Measurements from ENCODE around the gene BIRC6. TPM values are rescaled to one million over a fixed set of nuclear protein-coding genes. Genes with fewer than 3 reads are reported as not detected.
"Not testable (repeated sequence)": the region's sequence is repeated elsewhere in the genome, so short reads cannot be mapped to it uniquely, and the experiment has no call there.

Gene BIRC6
- total RNA-seq, 1 donor from 2014 or later, result 59.4 TPM

GRCh38 chr2:32522770-32523169 lies 165.9 kb downstream of the BIRC6 start:
- H3K36me3 ChIP-seq, result peaks cover 46 to 57% of the 10 kb centered on the region in 2 donors
- intact Hi-C loops (cut with DNase I), result no loop called here

DNA sequence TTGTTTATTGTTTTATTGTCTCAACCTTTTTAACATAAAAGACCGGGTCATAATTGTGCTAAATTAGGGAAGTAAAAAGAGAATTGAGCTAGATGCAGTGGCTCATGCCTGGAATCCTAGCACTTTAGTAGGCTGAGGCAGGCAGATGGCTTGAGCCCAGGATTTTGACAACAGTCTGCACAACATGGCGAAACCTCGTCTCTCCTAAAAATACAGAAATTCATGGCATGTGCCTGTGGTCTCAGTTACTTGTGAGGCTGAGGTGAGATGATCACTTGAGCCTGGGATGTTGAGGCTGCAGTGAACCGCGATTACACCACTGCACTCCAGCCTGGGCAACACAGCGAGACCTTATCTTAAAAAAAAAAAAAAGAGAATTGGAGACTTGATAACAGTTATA lies 166.9 kb downstream of the BIRC6 start:
- Histone ChIP-seq H3K27me3 (no peaks in the 10 kb centered on the region), H3K9me3 (no peaks in the 10 kb centered on the region), H3K27ac (no peak overlapping the region), H3K36me3 (peaks cover 39 to 56% of the 10 kb centered on the region in 2 donors), H3K4me3 (no peak overlapping the region), H3K4me1 (no peaks in the 10 kb centered on the region)
- intact Hi-C loops (cut with DNase I), result no loop called here
- no peak for DNase-seq (ENCODE audit: low spot score in 2 of 2)
- TF ChIP-seq CTCF (IDR thresholded peaks at IDR 0.05), result no peak

More at GRCh38 chr2:32522770-32523169, 165.9 kb downstream of the BIRC6 start:
- Histone ChIP-seq H3K27me3 (no peaks in the 10 kb centered on the region), H3K27ac (no peak overlapping the region), H3K4me3 (no peak overlapping the region), H3K9me3 (no peaks in the 10 kb centered on the region), H3K4me1 (no peaks in the 10 kb centered on the region)
- TF ChIP-seq CTCF (IDR thresholded peaks at IDR 0.05), result no peak
- DNase-seq (ENCODE audit: low spot score in 2 of 2), result no peak

DNA sequence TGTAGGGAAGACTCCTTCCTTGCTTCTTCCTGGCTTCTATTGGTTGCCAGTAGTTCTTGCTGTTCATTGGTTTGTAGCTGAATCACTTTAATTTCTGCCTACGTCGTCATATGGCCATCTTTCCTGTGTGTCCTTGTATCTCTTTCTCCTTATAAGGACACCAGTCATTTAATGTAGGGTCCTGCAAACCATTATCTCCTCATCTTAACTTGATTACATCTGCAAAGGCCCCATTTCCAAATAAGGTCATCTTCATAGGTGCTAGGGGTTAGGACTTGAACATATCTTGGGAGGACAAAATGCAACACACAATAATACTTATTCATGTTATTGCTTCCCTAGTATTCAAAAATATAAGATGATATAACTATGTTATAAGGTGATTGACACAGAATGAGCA lies 175.5 kb downstream of the BIRC6 start:
- Histone ChIP-seq H3K4me3 (no peak overlapping the region), H3K36me3 (peaks cover 16 to 32% of the 10 kb centered on the region in 2 donors), H3K27ac (no peak overlapping the region), H3K27me3 (no peaks in the 10 kb centered on the region), H3K9me3 (no peaks in the 10 kb centered on the region), H3K4me1 (no peaks in the 10 kb centered on the region)
- TF ChIP-seq CTCF (IDR thresholded peaks at IDR 0.05), result no peak
- intact Hi-C loops (cut with DNase I), result no loop called here
- no peak for DNase-seq (ENCODE audit: low spot score in 2 of 2)

- no peaks in the 10 kb centered on the region for H3K27me3 ChIP-seq
- H3K36me3 ChIP-seq, result peaks cover 15 to 25% of the 10 kb centered on the region in 2 donors
- no peak overlapping the region for H3K27ac ChIP-seq
- no peaks in the 10 kb centered on the region for H3K4me1 ChIP-seq
- TF ChIP-seq CTCF (IDR thresholded peaks at IDR 0.05), result no peak
- intact Hi-C loops (cut with DNase I), result no loop called here
- no peaks in the 10 kb centered on the region for H3K9me3 ChIP-seq
- DNase-seq (ENCODE audit: low spot score in 2 of 2), result no peak
- no peak overlapping the region for H3K4me3 ChIP-seq
Observed at GRCh38 chr2:32532961-32533360, 176.1 kb downstream of the BIRC6 start.

GRCh38 chr2:32534831-32535230 lies 178.0 kb downstream of the BIRC6 start:
- Histone ChIP-seq H3K36me3 (peaks cover 15 to 17% of the 10 kb centered on the region in 2 donors), H3K4me3 (no peak overlapping the region), H3K27me3 (no peaks in the 10 kb centered on the region), H3K9me3 (no peaks in the 10 kb centered on the region), H3K4me1 (no peaks in the 10 kb centered on the region), H3K27ac (no peak overlapping the region)
- intact Hi-C loops (cut with DNase I), result no loop called here
- TF ChIP-seq CTCF (IDR thresholded peaks at IDR 0.05), result no peak
- DNase-seq (ENCODE audit: low spot score in 2 of 2), result no peak

DNA sequence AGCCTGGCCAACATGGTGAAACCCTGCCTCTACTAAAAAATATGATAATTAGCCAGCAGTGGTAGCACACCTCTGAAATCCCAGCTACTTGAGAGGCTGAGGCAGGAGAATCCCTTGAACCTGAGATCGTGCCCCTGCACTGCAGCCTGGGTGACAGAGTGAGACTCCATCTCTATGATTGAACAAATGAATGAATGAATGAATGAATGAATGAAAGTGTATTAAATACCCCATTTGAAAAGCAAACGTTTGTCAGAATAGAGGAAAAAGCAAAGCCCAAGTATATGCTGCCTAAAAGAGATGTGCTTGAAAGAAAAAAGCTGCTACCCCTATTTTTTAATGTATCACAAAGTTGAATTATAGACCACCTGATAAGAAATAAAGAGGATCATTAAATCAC lies 181.9 kb downstream of the BIRC6 start:
- Histone ChIP-seq H3K27me3 (no peaks in the 10 kb centered on the region), H3K4me3 (no peak overlapping the region), H3K36me3 (peaks cover 3 to 9% of the 10 kb centered on the region in 2 donors), H3K9me3 (no peaks in the 10 kb centered on the region), H3K27ac (no peak overlapping the region), H3K4me1 (no peaks in the 10 kb centered on the region)
- intact Hi-C loops (cut with DNase I), result no loop called here
- TF ChIP-seq CTCF (IDR thresholded peaks at IDR 0.05), result no peak
- no peak for DNase-seq (ENCODE audit: low spot score in 2 of 2)

GRCh38 chr2:32552483-32552882 lies 195.7 kb downstream of the BIRC6 start:
- intact Hi-C loops (cut with DNase I), result loop anchor here (5.0 to 10.0 kb wide), 2 partner anchors 220 to 1032 kb away; no protein-coding TSS in a partner anchor
- not testable (repeated sequence) for H3K9me3 ChIP-seq; H3K36me3 ChIP-seq; H3K4me3 ChIP-seq; H3K4me1 ChIP-seq; H3K27ac ChIP-seq; DNase-seq (ENCODE audit: low spot score in 2 of 2); H3K27me3 ChIP-seq
